CD4-positive, alpha-beta T cell treated with Interleukin-15 for 4 hours (primary cell): Measurements from ENCODE around the gene PPP1R9A.

Experiments used
- DNase-seq: peaks from one replicate; pipeline ENCODE4 v3.0.0-alpha.2; 2020; ENCODE audit warnings: low spot score

The PPP1R9A gene

DNA sequence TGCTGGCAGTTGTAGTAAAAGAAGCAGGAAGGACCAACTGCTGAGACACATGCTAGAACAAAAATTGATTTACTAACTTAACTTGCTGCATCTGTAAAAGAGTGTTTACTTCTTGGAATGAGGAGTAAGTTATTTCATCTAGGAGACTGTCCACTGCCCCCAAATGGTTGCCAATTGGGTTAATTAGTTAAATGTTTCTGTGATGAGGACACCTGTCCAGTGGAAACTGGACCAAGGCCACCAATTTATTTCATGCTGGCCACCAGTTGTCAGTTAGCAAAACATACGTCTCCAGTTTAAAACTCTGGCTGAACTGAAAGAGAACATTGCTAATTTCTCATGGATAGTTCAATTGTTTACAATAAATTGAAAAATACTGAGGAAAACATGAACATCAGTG is 191.7 kb downstream of the PPP1R9A start:
- no peak for DNase-seq

DNA sequence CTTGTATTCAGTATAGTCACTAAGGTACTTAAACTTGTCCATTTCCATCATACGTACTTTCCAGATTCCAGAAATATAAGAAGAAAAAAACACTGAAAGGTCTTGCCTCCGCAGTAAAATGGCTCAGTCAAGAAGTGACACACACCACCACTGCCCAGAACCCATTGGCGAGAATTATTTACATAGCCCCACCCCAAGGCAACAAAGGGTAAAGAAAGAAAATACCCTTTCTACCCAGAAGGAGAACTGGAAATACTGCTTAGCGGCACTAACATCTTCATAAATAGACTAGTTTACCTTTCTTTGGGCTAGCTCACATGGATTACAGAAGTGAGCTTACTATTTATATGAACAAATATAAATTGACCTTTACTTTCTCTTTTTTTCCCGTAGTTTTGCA is 194.0 kb downstream of the PPP1R9A start:
- no peak for DNase-seq

DNA sequence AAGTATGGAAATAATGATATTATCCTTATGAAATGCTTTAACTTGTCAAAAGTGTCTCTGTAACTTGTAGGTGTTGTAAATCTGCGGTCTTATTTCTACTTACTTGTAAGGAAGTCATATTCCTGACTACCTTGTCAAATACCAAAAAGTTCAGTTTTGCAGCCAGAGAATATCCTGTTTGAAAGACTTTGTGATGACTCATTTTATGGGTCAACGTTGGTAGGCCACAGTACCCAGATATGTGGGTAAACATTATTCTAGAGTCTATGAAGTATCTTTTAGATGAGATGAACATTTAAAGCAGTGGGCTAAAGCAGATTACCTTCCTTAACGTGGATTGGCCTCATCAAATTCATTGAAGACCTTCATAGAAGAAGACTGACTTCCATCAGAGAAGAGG is 195.3 kb downstream of the PPP1R9A start:
- DNase-seq, result no peak

DNA sequence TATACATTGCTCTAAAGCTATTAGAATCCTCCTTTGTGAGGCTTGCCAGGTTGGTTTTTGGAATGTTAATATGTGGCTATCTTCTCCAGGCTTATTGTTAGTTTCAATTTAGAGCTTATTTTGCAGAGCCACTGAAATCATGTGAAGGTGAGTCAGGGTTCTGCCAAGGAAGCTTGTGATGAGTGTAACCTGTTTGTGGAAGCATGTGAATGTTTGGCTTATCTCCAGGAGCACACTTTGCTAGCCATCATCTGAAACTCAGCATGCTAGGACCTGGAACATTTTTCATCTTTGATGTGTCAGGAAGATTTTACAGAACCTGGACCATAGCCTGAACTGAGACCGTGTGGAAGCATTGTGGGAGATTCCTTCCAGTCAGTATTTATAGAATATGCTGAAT is 197.3 kb downstream of the PPP1R9A start:
- DNase-seq, result no peak

DNA sequence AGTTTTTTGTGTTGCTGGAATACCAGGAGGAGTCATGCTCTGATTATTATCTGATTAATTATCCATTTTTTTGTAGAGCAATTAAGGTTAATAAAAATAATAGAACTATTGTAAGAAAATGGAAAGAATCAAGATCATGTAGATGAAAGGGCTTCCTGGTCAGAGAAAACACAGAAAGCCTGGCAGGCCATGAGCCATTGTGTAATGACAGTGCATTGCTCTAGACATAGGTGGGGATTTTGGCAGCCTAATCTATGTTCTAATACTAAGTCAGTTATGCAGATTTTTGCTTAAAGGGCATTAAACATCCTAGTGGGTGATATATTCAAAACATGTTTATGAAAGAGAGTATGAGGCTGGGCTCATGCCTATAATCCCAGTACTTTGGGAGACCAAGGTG is 198.2 kb downstream of the PPP1R9A start:
- no peak for DNase-seq

DNA sequence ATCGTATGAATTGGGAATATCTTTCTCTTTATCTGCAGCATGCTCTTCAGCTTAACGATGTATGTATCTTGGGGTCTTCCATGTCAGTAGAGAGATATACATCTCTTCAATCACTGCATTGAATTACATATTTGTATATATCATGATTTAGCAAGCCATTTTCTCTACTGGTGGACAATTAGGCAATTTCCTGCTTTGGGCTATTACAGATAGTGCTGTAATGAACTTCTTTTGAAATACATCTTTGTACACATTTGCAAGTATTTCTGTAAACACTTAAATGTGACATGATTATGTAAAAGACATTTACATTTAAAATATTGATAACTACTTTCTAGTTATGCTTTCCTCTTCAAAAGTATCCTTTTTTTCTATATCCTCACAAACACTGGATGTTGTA is 199.0 kb downstream of the PPP1R9A start:
- DNase-seq, result no peak

DNA sequence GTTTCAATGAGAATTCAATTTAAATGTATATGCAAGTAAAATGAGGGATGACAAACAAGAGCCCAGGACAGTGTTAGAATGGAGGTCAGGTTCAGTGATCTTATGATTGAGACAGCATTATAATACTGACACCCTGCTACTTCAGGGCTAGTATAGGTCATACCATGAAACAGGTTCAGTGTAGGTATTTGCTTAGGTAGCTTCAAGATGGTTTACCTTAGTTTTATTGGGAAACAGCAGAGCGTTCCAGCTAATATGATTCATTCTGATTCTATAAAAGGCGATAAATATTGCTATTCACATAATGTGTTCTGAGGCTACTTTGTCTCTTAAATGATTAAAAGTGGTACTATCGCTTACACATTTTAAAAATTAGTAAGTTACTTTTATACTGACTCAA is 203.3 kb downstream of the PPP1R9A start:
- DNase-seq, result no peak

DNA sequence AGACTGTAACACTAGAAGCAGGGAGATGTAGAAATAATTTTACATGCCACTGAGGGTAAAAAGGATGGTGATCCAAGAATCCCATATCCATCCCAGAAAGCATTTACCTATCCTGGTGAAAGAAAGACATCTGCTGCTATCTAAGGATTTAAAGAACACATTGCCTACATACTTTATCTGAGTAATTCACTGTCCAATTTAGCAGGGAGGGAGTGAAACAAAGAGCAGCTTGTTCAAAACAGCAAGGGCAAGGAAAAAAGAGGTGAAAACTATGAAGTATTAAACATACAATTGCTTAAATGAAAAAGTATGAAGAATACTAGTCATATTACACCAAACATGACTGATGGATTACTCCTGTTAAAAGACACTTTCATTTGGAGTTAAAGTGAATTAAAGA is 206.2 kb downstream of the PPP1R9A start:
- DNase-seq, result no peak

DNA sequence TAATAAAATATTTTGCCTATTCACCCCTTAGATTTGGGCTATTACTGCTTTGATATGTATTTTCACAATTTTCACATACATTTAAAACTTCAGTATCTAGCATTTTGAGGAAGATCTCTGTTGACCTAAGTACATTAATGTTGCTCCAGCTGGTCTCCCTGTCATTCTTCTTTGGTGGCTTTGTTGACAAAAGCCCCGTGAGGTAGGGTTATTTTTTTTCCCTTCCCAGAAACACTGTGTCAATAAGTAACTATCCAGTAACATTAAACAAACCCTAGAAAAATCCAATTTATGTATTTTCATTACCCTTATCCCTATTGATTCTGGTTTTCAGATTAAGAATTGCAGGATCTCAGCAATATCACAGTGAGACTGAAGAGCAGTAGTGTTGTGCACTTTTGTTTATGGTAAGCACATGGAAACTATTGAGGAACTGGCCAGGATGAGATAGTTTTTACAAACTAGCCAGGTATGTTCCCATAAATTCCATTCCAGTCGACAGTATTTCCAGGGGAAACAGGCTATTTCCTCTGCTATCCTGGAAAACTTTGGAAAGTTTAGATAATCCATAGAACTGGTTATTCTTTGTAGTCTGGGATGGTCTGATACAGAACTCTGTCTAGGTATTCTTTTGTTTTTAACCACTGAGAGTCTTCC is 218.8 kb downstream of the PPP1R9A start:
- DNase-seq, result no peak

DNA sequence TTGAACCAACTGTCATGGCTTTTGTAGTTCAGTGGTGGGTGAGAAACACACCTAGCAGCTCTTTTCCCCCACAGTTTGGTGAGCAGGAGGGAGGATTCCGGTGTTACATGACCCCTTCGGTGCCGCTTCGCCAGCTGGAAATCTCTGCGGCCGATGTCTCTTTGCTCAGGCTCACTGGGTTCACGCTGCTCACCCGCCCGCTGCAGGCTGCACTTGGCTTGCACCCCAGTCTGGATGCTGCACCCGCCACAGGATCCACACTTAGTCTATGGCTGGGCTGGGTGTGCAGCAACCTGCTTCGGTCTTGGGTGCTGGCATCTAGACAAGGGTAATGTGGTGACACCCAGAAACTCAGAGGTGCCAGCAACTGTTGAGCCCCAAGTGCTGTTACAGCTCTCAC is 225.1 kb downstream of the PPP1R9A start:
- no peak for DNase-seq

DNA sequence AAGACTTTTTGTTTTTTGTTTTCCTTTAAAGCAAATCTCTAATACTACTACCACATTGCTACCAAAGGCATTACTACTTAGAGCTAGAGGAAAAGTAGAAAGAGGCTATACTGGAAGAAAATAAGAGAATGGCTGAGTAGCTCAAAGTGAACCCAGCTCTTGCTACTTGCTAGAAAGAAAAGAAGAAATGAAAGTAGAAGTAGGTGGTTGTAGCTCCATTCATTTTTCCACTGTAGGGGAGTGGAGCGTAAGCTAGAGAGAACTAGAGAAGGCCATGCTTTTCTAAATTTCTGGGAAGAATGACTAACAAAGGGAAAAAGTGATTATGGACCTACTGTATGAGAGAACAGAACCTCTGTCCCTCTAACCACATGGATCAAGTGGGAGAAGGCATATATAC is 232.5 kb downstream of the PPP1R9A start:
- DNase-seq, result no peak

DNA sequence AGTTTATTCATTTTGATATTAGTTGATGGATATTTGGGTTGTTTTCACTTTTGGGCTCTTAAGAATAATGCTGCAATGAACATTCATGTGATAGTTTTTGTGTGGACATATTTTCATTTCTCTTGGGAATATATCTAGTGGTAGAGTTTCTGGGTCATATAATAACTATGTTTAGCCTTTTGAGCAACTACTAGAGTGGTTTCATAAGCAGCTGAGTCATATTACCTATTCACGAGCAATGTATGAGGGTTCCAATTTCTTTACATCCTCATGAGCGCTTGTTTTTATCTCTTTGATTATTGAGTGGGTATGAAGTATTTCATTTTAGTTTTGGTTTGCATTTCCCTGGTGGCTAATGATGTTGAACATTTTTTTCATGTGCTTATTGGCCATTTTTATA is 234.4 kb downstream of the PPP1R9A start:
- no peak for DNase-seq

DNA sequence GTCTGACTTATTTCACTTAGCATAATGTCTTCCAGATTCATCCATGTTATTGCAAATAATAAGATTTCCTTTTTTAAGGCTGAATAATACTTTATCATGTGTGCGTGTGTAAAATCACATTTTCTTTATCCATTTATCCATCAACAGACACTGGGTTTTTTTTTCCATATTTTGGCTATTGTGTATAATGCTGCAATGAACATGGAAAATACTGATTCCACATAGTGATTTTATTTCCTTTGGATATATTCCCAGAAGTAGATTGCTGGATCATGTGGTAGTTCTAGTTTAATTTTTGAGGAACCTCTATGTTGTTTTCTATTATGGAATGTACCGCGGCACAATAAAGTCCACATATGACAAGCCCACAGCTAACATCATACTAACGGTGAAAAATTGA is 236.9 kb downstream of the PPP1R9A start:
- DNase-seq, result no peak

DNA sequence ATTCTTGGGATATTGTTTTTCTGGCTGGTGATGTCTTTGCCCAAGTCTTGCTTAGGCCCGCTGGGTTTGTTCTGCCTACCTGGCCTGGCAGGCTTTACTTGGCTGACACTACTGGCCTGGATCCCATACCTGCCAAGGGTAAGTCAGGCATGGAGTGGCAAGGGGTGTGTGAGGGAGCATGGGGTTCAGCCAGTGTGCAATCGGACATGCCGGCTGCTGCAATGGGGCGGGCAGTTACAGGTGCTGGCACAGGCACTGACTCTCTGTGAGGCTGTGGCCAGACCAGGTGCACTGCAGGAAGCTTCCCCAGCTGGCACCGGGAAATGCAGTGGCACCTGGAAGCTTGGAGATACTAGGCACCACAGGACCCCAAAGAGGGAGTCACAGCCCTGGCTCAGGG is 248.6 kb downstream of the PPP1R9A start:
- DNase-seq, result no peak

DNA sequence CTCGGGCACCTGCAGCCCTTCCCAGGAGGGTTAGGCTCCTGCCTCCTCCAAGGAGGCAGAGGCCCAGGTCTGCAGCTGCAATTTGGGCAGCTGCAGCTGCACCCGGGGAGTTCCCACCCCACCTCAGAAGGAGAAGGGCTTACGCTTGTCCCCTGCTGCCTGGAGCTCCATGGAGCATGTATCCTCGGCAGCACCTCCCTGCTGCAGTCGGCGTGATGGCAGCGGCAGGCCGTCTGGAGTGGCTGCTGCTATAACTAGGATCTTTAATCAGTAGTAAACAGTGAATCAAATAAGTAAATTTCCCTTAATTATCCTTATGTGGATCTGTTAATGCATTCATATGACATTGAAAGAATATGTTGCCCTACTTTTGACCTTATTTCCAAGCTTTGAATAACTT is 250.0 kb downstream of the PPP1R9A start:
- DNase-seq, result no peak

DNA sequence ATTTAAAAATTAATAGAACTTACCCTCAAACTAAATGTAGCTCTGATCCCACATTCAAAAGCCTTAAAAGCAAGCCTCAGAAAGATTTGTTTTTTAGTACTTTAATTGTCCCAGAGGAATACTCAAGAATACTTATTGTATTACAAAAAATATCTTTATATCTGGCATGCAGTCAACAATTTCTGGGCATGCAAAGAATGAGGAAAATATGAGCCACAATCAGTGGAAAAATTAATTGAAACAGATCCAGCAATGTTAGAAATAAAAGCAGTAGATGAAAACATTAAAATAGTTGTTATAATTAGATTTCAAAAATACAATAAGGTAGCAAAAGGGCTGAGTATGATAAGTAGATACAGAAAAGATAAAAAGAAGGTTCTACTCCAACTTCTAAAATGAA is 262.3 kb downstream of the PPP1R9A start:
- DNase-seq, result no peak

DNA sequence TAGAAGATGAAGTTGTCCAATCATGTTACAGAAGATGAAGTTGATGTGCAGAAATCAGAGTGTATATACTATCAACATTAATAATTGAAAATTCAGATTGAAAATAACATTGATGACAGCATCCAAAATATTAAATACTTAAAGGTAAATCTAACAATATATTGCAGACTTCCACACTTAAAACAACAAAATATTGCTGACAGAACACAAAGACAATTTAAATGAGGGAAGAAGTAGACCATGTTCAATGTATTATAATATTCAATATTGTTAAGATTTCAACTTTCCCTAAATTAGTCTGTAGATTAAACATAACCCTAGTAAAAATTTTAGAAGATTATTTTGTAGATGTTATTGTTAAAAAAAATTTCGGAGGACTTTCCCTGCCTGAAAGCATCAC is 265.0 kb downstream of the PPP1R9A start:
- no peak for DNase-seq

DNA sequence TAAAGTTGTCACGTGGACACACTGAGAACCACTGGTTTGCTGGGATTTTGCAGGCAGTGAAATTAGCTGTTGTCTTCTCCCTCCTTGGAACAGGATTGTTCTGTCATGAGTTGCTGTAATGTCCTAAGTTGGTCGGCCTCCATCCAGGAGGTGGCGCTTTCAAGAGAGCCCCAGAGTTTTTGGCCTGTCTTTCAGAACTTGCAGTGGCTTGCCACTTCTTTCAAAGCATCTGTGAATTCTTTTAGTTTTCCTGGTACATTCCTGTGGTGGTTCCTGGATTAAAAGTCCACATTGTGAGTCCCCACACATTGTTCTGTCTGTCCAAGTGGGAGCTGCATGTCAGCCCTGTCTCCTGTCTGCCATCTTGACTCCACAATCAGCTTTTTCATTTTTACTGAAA is 283.1 kb downstream of the PPP1R9A start:
- DNase-seq, result no peak

DNA sequence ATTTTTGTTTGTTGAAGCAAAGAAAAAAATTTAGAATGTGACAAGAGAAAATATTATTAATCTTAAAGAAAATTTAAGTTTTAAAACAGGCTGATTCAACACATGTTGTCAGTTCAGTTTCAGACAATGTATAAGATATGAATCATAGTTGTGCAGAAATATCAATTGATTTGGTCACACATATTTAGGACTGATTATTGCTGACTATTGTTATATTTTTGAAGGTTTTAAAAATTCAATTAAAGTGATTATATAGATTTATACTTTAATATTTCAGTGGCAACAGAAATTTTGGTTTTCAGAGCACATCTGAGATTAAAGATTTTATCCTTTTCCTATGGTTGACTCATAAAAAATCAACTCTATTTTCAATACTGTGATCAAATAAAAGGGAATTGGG is 284.4 kb downstream of the PPP1R9A start:
- DNase-seq, result no peak

DNA sequence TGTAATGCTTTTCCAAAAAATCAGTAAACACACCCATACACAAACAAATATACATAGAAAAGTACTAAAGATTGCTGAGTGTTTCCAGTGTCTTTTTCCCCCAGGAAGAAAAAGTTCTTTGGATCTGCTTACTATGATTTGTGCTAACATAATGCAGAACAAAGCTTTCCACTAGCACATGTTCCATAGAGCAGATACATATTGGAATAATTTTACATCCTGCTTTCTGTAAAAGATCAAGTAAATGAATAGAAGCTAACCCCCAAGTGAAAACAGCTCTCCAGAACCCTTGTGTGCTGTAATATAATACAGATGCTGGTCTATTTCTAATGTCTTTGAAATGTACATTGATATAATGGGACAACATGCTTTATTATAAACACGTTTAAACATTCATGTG is 291.5 kb downstream of the PPP1R9A start:
- no peak for DNase-seq

DNA sequence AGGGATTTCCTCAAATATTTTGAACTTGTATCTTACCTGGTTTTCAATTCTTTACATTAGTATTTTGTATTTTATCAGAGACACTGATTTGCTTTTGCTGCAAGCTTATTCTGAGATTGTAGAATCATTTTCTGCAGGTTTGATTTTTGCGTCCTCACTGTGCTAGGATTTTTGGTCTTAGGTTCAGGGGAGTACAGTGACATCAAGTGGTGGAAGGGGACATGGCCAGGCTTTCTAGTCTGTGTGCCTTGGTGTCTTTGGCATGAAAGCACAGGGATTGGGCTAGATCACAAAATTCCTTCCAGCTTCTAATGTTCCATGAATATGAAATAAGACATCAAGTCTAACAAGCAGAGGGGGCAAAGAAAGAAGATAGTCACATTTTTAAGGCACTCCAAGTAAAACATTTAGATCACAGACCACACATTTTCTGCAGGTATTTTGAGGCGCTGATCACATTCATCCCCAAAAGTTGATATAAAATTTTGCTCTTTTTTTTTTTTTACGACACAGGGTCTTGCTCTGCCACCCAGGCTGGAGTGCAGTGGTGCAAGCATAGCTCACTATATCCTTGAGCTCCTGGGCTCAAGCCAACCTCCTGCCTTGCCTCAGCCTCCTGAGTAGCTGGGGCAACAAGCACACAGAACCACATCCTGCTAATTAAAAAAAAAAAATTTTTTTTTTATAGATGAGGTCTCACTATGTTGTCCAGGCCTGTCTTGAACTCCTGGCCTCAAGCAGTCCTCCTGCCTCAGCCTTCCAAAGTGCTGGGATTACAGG is 292.6 kb downstream of the PPP1R9A start:
- DNase-seq, result no peak

DNA sequence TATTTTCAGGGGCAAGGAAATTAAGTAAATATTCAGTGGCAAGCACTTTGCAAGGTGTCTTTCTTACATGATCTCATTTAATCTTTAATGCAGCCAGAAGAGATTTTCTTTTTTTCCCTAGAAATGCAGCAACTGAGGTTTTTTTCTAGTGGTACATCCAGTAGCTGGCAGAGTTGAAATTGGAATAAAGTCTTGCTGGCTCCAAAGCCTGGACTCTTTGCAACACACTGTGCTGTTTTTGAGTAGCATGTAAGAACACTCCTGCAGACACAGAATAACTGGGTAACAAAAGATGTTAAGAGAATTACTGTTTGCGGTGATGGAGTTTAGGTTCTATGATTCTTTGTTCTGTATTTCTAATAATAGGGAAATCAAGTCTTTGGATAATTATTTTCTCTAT is 293.3 kb downstream of the PPP1R9A start:
- no peak for DNase-seq

DNA sequence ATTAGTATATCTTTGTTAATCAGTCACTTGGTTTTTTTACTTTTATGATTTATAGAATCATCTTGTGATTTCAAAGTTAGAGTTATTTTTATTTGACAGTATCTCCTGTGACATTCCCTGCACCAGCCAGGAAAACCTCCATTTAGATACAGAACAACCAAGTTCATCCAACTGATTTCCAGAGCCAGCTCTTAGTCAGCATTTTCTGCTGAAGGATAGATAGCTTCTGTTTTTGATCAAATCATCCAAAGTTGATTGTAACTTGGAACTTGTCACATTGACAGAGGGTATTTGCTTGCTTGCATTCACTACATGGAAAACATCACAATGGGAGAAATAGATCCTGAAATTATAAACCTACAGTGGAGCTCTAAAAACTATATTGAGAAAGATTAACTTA is 294.3 kb downstream of the PPP1R9A start:
- DNase-seq, result no peak

DNA sequence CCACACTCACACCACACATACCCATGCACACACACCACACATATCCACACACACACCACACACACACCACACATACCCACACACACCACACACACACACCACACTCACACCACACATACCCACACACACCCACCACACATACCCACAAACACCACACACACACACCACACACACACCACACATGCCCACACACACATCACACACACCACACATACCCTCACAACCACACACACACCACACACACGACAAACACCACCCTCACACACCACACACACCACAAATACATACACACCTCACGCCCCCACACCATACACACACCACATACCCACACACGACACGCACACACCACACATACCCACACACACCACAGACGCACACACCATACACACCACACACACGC is 297.2 kb downstream of the PPP1R9A start:
- DNase-seq, result no peak
